ENCODE measurements around the gene FUZ. TPM values are rescaled to one million over a fixed set of nuclear protein-coding genes. Genes with fewer than 3 reads are reported as not detected.
A peak's percentile ranks its signal among the peaks of the same experiment; 100 is the strongest.

FUZ gene, protein sequence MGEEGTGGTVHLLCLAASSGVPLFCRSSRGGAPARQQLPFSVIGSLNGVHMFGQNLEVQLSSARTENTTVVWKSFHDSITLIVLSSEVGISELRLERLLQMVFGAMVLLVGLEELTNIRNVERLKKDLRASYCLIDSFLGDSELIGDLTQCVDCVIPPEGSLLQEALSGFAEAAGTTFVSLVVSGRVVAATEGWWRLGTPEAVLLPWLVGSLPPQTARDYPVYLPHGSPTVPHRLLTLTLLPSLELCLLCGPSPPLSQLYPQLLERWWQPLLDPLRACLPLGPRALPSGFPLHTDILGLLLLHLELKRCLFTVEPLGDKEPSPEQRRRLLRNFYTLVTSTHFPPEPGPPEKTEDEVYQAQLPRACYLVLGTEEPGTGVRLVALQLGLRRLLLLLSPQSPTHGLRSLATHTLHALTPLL
- total RNA-seq, result 10 to 100 TPM; 15.2 to 16.2 TPM

GRCh38 chr19:49812997-49813861 lies at the start of gene FUZ:
TSS of gene FUZ (minus strand) at chr19:49813292. CDS start at chr19:49813106, 186 bp downstream.
- Mint-ChIP-seq H3K27me3 (no peaks in the 10 kb centered on the region), H3K27ac (peak within 1 kb of the TSS; percentile 96), H3K4me3 (peak within 1 kb of the TSS; percentile 86), H3K4me1 (ENCODE audit: low read depth) (peaks cover 35% of the 10 kb centered on the region), H3K9me3 (no peaks in the 10 kb centered on the region), H3K36me3 (peaks cover 3% of the 10 kb centered on the region)
- intact Hi-C loops (cut with micrococcal nuclease), result loop anchor here (1.0 to 5.0 kb wide), 5 partner anchors 47 to 316 kb away; partner anchors contain the start of genes AKT1S1, ATF5, NUP62 and PRR12
- CTCF ChIA-PET, result interaction anchor here (1.0 to 1.1 kb wide), 3 partner anchors 14 to 170 kb away, joined by 3 to 4 read pairs (median 3); no protein-coding TSS in a partner anchor
- POLR2A ChIA-PET, result interaction anchor here (0.8 to 1.9 kb wide), 5 partner anchors 37 to 173 kb away, joined by 3 to 9 read pairs (median 3); partner anchors contain the start of genes AP2A1, ATF5, PTOV1 and RRAS
- peak; percentile 96 for DNase-seq

DNA sequence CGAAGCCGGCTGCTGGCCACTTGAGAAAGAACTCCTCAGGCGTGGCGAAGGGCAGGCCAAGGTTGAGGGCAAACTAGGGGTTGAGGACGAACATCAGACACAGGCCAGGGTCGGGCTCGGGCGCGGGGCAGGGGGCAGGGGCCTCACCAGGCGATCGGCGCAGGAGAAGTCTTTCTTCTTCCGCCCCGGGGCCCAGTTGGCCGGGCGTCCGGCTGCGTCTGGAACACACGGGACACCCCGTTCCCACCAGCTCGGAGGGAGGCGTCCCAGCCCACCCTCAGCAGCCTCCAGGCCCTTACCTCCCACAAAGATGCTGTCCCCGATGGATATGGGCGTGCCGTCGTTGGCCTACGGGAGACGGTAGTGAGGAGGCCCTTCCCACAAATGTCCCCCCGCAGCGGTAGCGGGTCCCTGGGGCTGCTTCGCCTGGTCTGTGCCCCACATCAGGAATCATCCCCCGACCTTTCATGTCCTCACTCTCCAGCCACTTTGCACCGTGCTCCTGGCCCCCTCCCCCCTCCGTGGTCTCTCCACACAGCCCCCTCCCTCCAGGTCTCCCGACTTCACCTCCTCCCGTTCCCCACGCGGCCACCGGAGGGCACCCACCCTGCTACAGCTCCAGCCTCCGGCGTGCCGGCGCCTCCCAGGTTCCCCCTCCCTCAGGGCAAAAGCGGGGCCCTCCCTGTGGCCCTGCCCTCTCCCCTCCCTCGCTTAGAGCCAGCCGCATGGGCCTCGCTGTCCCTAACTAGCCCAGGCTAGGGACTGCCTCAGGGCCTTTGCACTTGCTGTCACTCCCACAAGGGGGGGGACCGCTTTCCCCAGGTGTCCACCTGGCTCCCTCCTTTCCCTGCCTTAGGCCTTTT lies 49.5 kb upstream of the FUZ start:
- Mint-ChIP-seq H3K4me1 (ENCODE audit: low read depth) (peaks cover 28% of the 10 kb centered on the region), H3K27ac (no peak overlapping the region), H3K27me3 (no peaks in the 10 kb centered on the region), H3K4me3 (no peak overlapping the region), H3K36me3 (peaks cover 54% of the 10 kb centered on the region), H3K9me3 (no peaks in the 10 kb centered on the region)
- POLR2A ChIA-PET, result interaction anchor here (1.1 kb wide), 1 partner anchor 9 kb away, joined by 3 read pairs; no protein-coding TSS in a partner anchor
- CTCF ChIA-PET, result interaction anchor here (1.4 kb wide), 1 partner anchor 53 kb away, joined by 4 read pairs; no protein-coding TSS in a partner anchor
- DNase-seq, result peak; percentile 38
- intact Hi-C loops (cut with micrococcal nuclease), result no loop called here

GRCh38 chr19:49861541-49862378 lies 48.7 kb upstream of the FUZ start:
- no peak for DNase-seq
- Mint-ChIP-seq H3K36me3 (peaks cover 53% of the 10 kb centered on the region), H3K4me1 (ENCODE audit: low read depth) (peaks cover 25% of the 10 kb centered on the region), H3K9me3 (no peaks in the 10 kb centered on the region), H3K27ac (no peak overlapping the region), H3K27me3 (no peaks in the 10 kb centered on the region), H3K4me3 (no peak overlapping the region)
- intact Hi-C loops (cut with micrococcal nuclease), result no loop called here
- POLR2A ChIA-PET, result no interaction called here
- CTCF ChIA-PET, result no interaction called here

- Mint-ChIP-seq H3K27ac (no peak overlapping the region), H3K9me3 (no peaks in the 10 kb centered on the region), H3K4me3 (no peak overlapping the region), H3K36me3 (peaks cover 47% of the 10 kb centered on the region), H3K4me1 (ENCODE audit: low read depth) (peaks cover 18% of the 10 kb centered on the region), H3K27me3 (no peaks in the 10 kb centered on the region)
- DNase-seq, result no peak
- POLR2A ChIA-PET, result no interaction called here
- CTCF ChIA-PET, result no interaction called here
- intact Hi-C loops (cut with micrococcal nuclease), result no loop called here
These were observed 48.0 kb upstream of the FUZ start for GRCh38 chr19:49861107-49861506.

GRCh38 chr19:49860336-49861102 lies 47.4 kb upstream of the FUZ start:
- Mint-ChIP-seq H3K4me1 (ENCODE audit: low read depth) (peaks cover 12% of the 10 kb centered on the region), H3K9me3 (no peaks in the 10 kb centered on the region), H3K27me3 (no peaks in the 10 kb centered on the region), H3K36me3 (peaks cover 46% of the 10 kb centered on the region), H3K4me3 (no peak overlapping the region), H3K27ac (no peak overlapping the region)
- intact Hi-C loops (cut with micrococcal nuclease), result no loop called here
- POLR2A ChIA-PET, result no interaction called here
- CTCF ChIA-PET, result no interaction called here
- no peak for DNase-seq

DNA sequence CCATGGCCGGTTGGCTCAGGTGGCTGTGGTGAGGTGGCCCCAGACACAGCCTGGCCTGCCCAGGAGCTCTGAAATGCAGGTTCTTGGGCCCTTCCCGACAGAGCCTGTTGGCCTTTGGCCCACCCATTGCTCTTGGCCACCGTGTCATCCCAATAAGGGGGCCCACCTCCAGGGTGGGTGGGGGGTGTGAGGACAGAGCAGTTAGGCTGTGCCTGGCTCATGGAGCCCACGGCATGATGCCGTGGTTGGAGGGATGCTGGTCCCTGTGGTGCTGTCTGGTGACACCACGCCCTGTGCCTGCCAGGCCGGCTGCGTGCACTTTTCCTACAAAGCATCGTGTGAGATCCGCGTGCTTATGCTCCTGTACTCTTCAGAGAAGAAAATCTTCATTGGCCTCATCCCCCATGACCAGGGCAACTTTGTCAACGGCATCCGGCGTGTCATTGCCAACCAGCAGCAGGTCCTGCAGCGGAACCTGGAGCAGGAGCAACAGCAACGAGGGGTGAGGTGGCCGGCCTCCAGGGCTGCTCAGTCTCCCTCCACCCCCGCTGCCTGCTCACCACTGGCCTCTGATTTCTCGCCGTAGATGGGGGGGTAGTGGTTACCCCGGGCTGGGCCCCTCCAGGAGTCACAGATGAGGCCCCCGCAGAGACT lies 46.7 kb upstream of the FUZ start:
- H3K27ac Mint-ChIP-seq, result peak overlapping the region; percentile 23
- peaks cover 6% of the 10 kb centered on the region for H3K4me1 Mint-ChIP-seq (ENCODE audit: low read depth)
- no peak overlapping the region for H3K4me3 Mint-ChIP-seq
- peaks cover 44% of the 10 kb centered on the region for H3K36me3 Mint-ChIP-seq
- H3K9me3 Mint-ChIP-seq, result no peaks in the 10 kb centered on the region
- no peak for DNase-seq
- ChIA-PET CTCF (no interaction called here), POLR2A (interaction anchor here (1.8 kb wide), 1 partner anchor 10 kb away, joined by 4 read pairs; no protein-coding TSS in a partner anchor)
- no peaks in the 10 kb centered on the region for H3K27me3 Mint-ChIP-seq
- intact Hi-C loops (cut with micrococcal nuclease), result no loop called here

- no peak for DNase-seq
- Mint-ChIP-seq H3K4me3 (no peak overlapping the region), H3K36me3 (peaks cover 32% of the 10 kb centered on the region), H3K9me3 (no peaks in the 10 kb centered on the region), H3K27ac (no peak overlapping the region), H3K4me1 (ENCODE audit: low read depth) (peaks cover 7% of the 10 kb centered on the region), H3K27me3 (no peaks in the 10 kb centered on the region)
- CTCF ChIA-PET, result interaction anchor here (0.8 to 1.5 kb wide), 2 partner anchors 10 to 11 kb away, joined by 3 to 4 read pairs; no protein-coding TSS in a partner anchor
- POLR2A ChIA-PET, result interaction anchor here (1.0 to 1.8 kb wide), 3 partner anchors 11 to 19 kb away, joined by 3 to 4 read pairs (median 4); partner anchors contain the start of genes AKT1S1 and TBC1D17
- intact Hi-C loops (cut with micrococcal nuclease), result no loop called here
These were observed 45.2 kb upstream of the FUZ start for GRCh38 chr19:49858088-49858985.

GRCh38 chr19:49857838-49858087 lies 44.7 kb upstream of the FUZ start:
- peaks cover 29% of the 10 kb centered on the region for H3K36me3 Mint-ChIP-seq
- DNase-seq, result no peak
- H3K9me3 Mint-ChIP-seq, result no peaks in the 10 kb centered on the region
- H3K27me3 Mint-ChIP-seq, result no peaks in the 10 kb centered on the region
- ChIA-PET POLR2A (interaction anchor here (1.0 to 1.3 kb wide), 2 partner anchors 18 to 20 kb away, joined by 3 to 4 read pairs; partner anchors contain the start of genes AKT1S1 and TBC1D17), CTCF (interaction anchor here (0.8 to 1.5 kb wide), 2 partner anchors 11 to 12 kb away, joined by 3 to 4 read pairs; no protein-coding TSS in a partner anchor)
- H3K27ac Mint-ChIP-seq, result no peak overlapping the region
- peaks cover 7% of the 10 kb centered on the region for H3K4me1 Mint-ChIP-seq (ENCODE audit: low read depth)
- intact Hi-C loops (cut with micrococcal nuclease), result no loop called here
- H3K4me3 Mint-ChIP-seq, result no peak overlapping the region

GRCh38 chr19:49857061-49857837 lies 44.2 kb upstream of the FUZ start:
- Mint-ChIP-seq H3K36me3 (peaks cover 29% of the 10 kb centered on the region), H3K27me3 (no peaks in the 10 kb centered on the region), H3K4me1 (ENCODE audit: low read depth) (peaks cover 12% of the 10 kb centered on the region), H3K9me3 (no peaks in the 10 kb centered on the region), H3K4me3 (no peak overlapping the region), H3K27ac (no peak overlapping the region)
- CTCF ChIA-PET, result interaction anchor here (0.6 to 1.5 kb wide), 2 partner anchors 12 to 138 kb away, joined by 3 read pairs; no protein-coding TSS in a partner anchor
- intact Hi-C loops (cut with micrococcal nuclease), result no loop called here
- no peak for DNase-seq
- POLR2A ChIA-PET, result interaction anchor here (1.0 to 1.3 kb wide), 2 partner anchors 19 to 20 kb away, joined by 3 to 4 read pairs; partner anchors contain the start of genes AKT1S1 and TBC1D17

Data from activated CD4-positive, alpha-beta memory T cell treated with anti-CD3 and anti-CD28 coated beads for 36 hours (primary cell).